HG03159 (cell line): Measurements from ENCODE around the gene TCAF1.

Source experiments
- ATAC-seq: cut with Tn5 transposase; IDR thresholded peaks from one replicate; pipeline ENCODE4 v1.9.1; 2021; ENCODE audit warnings: mild to moderate bottlenecking, moderate library complexity; ENCODE audit not compliant: unreplicated experiment

TCAF1 gene

GRCh38 chr7:143906151-143906550 lies 4.2 kb upstream of the TCAF1 start:
- no peak for ATAC-seq

- no peak for ATAC-seq
Measured at GRCh38 chr7:143905509-143905908, 3.5 kb upstream of the TCAF1 start.

- ATAC-seq: no peak
Measured at GRCh38 chr7:143902332-143902899, 440 bp upstream of the TCAF1 start.

- no peak for ATAC-seq
Measured at GRCh38 chr7:143901332-143901667, 676 bp downstream of the TCAF1 start.

- no peak for ATAC-seq
Measured at GRCh38 chr7:143900230-143900766, 1.7 kb downstream of the TCAF1 start.

GRCh38 chr7:143898810-143899209 lies 3.2 kb downstream of the TCAF1 start:
- ATAC-seq: no peak

GRCh38 chr7:143896667-143897066 lies 5.3 kb downstream of the TCAF1 start:
- no peak for ATAC-seq

GRCh38 chr7:143892527-143893300 lies 9.3 kb downstream of the TCAF1 start:
- peak; percentile 100 for ATAC-seq

GRCh38 chr7:143891457-143891856 lies 10.5 kb downstream of the TCAF1 start:
- no peak for ATAC-seq

- ATAC-seq: no peak
Measured at GRCh38 chr7:143890558-143890957, 11.4 kb downstream of the TCAF1 start.

- ATAC-seq: no peak
Measured at GRCh38 chr7:143889068-143889467, 12.9 kb downstream of the TCAF1 start.

GRCh38 chr7:143886826-143887477 lies 15.0 kb downstream of the TCAF1 start:
- no peak for ATAC-seq

- ATAC-seq: no peak
Measured at GRCh38 chr7:143885951-143886350, 16.0 kb downstream of the TCAF1 start.

- peak; percentile 84 for ATAC-seq
Measured at GRCh38 chr7:143884969-143885559, 16.9 kb downstream of the TCAF1 start.

- no peak for ATAC-seq
Measured at GRCh38 chr7:143884241-143884968, 17.6 kb downstream of the TCAF1 start.

GRCh38 chr7:143882604-143883078 lies 19.3 kb downstream of the TCAF1 start:
- ATAC-seq: no peak

- ATAC-seq: no peak
Measured at GRCh38 chr7:143882020-143882603, 19.9 kb downstream of the TCAF1 start.

- ATAC-seq: no peak
Measured at GRCh38 chr7:143878884-143879283, 23.1 kb downstream of the TCAF1 start.

- ATAC-seq: no peak
Measured at GRCh38 chr7:143877098-143877497, 24.9 kb downstream of the TCAF1 start.

GRCh38 chr7:143876218-143876617 lies 25.8 kb downstream of the TCAF1 start:
- ATAC-seq: no peak
